GM21381 (cell line): Measurements from ENCODE around the gene FASTKD1.
A peak's percentile ranks its signal among the peaks of the same experiment; 100 is the strongest.
"Not testable (repeated sequence)": the region's sequence is repeated elsewhere in the genome, so short reads cannot be mapped to it uniquely, and the experiment has no call there.

Experiments
- ATAC-seq: cut with Tn5 transposase; IDR thresholded peaks from one replicate; pipeline ENCODE4 v1.9.1; 2021; ENCODE audit warnings: mild to moderate bottlenecking, moderate library complexity; ENCODE audit not compliant: unreplicated experiment

FASTKD1 gene, protein sequence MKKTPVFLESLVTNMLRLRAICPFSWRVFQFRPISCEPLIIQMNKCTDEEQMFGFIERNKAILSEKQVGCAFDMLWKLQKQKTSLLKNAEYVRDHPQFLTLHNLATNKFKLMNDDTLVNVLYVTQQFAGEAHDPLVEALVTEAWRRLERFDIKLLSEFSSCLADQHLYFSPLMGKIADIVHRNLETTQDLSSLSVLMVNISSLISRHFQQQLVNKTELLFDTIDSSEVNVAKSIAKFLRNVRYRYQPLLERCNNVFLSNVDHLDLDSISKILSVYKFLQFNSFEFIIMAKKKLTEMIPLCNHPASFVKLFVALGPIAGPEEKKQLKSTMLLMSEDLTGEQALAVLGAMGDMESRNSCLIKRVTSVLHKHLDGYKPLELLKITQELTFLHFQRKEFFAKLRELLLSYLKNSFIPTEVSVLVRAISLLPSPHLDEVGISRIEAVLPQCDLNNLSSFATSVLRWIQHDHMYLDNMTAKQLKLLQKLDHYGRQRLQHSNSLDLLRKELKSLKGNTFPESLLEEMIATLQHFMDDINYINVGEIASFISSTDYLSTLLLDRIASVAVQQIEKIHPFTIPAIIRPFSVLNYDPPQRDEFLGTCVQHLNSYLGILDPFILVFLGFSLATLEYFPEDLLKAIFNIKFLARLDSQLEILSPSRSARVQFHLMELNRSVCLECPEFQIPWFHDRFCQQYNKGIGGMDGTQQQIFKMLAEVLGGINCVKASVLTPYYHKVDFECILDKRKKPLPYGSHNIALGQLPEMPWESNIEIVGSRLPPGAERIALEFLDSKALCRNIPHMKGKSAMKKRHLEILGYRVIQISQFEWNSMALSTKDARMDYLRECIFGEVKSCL

GRCh38 chr2:169573160-169573973, at the start of gene FASTKD1:
TSS of gene FASTKD1 (minus strand) at chr2:169573865. CDS start at chr2:169572029, 1,836 bp downstream.
- peak; percentile 98 for ATAC-seq

GRCh38 chr2:169623235-169623634, 49.6 kb upstream of the FASTKD1 start:
- no peak for ATAC-seq

DNA sequence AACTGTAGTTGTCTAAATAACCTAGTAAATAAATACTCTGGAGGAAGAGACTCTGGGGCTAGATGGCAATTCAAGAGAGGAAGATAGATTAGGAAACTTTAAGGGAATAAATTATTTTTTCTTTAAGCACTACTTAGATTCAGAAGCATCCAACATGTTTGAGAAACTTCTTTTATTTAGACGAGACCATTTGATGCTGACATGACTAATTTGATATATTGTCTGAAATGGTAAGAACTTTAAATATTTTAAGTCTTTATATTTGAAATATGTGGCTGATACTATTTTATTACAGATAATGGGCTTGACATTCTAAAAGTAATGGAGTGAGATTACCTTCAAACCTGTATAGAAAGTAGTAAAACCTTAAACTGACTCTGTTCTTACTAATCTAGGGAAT, 46.8 kb upstream of the FASTKD1 start:
- ATAC-seq = no peak

DNA sequence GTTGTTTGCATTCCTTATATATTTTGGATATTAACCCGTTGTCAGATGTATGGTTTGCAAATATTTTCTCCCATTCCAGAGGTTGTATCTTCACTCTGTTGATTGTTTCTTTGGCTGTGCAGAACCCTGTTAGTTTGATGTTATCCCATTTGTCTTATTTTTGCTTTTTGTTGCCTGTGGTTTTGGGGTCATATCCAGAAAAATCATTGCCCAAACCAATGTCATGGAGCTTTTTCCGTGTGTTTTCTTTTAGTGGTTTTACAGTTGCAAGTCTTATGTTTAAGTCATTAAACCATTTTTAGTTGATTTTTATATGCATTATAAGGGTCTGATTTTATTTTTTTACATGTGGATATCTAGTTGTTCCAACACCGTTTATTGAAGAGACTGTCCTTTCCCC, 46.3 kb upstream of the FASTKD1 start:
- no peak for ATAC-seq

- ATAC-seq = not testable (repeated sequence)
Measured at GRCh38 chr2:169615982-169616381, 42.3 kb upstream of the FASTKD1 start.

DNA sequence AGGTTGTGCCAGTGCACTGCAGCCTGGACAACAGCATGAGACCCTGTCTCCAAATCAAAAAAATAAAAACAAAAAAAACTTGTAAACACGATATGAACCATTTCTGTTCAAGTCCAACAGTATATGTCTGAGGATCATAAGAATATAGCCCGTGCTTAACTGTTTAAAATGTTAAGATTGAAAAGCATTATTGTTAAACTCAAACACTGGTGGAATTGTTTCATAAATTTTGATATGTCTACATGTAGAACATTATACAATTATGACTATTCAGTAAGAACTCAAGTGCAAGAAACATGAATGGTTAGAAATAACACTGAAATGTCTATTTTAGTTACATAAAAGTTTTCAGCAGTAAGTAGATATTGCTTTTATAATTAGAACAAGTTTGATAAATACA, 40.2 kb upstream of the FASTKD1 start:
- no peak for ATAC-seq

GRCh38 chr2:169609264-169609663, 35.6 kb upstream of the FASTKD1 start:
- ATAC-seq = no peak

DNA sequence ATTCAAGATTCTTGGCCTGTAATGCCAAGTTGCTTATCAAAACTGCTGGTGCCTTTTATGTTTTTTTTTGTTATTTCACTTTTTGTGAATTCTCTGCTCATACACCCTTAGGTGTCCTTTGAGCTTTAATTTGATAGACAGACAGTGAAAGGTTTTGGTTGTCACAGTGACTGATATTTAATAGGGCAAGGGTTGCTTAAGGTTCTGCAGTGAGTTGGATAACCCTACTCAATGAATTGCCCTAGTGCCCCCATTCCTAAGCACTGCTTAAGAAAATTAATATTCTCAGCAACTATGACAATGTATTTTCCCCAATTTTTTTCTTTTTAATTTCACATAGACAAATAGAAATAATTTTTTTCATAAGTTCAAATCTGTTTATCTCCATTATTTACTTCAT, 25.9 kb upstream of the FASTKD1 start:
- ATAC-seq = no peak

DNA sequence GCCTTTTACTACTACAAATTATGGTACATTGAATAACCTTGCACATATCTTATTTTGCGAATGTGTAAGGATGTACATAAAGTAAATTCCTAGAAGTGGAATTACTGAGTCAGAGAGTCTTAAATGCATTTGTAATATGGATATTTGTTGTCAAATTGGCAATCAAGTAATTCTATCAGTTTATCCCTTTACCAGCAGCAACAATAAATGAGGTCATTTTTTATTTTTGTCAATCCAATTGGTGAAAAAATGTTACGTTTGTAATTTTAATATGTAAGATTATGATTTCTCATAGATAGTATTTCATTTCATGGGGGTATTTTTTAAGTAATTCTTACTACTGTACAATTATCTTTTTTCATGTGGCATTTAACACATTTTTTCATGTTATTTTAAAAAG, 25.3 kb upstream of the FASTKD1 start:
- no peak for ATAC-seq

GRCh38 chr2:169596546-169596945, 22.9 kb upstream of the FASTKD1 start:
- ATAC-seq = not testable (repeated sequence)

- no peak for ATAC-seq
Measured at GRCh38 chr2:169590804-169591203, 17.1 kb upstream of the FASTKD1 start.

DNA sequence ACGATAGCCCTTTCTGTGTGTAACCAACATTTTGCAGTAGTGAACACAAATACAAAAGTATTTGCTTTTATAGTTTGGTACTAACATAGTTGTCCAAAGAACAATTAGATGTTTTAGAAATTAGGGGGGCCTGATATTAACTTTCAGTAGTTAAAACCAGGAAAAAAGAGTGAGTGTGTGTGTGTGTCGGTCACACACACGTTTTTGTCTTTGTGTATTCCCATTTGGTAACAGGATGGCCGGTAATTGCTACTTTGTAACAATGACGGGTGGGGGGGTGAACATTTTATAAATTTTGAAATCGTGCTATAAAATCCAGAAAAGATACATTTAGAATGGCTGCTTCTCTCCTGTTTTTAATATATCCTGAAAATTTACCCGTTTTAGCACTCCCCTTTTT, 12.0 kb upstream of the FASTKD1 start:
- no peak for ATAC-seq

DNA sequence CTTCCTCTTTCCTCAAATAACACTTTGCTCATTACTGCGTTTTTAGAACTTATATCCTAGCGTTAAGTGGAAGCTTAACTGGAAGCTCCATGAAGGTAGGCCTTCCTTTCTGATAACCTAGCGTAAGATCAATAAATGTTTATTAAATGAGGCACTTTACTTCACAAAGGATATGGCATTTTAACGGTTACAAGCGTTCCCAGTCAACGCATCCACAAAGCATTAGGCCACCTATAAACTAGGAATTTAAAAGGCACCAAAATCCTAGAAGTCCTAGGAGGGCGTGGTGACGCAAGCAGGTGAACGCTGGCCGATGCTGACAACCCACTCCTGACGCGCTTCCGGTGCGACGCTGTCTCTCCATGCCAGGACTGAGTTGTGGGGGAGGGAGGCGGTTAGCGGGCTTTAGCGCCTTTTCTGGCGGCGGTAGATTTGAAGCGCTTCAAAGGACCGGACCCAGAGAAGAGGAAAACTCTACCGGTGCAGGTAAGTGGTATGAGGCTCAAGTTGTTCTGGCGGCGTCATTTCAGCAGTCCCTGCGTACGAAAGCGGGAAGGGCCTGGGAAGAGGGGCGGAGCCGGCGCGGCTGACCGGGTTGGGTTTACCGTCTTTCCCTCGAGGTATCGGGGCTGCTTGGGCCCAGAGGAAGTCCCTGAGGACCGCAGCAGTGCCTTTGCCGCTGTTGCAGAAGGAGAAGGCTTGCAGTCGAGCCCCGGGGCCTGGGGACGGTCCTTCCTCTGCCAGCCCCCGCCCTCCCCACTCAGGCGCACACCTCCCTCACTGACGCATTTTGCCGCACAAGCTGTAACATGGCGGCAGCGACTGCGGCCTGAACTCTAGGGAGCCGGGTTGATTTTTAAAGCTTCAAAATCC, 10.6 kb upstream of the FASTKD1 start, which contains the start of gene PPIG:
PPIG (plus strand) TSS at position 347 of the 873 bp plus-strand sequence. CDS start 19,691 bp downstream, outside the sequence.
- peak; percentile 90 for ATAC-seq

GRCh38 chr2:169583518-169583917, 9.9 kb upstream of the FASTKD1 start:
- no peak for ATAC-seq

DNA sequence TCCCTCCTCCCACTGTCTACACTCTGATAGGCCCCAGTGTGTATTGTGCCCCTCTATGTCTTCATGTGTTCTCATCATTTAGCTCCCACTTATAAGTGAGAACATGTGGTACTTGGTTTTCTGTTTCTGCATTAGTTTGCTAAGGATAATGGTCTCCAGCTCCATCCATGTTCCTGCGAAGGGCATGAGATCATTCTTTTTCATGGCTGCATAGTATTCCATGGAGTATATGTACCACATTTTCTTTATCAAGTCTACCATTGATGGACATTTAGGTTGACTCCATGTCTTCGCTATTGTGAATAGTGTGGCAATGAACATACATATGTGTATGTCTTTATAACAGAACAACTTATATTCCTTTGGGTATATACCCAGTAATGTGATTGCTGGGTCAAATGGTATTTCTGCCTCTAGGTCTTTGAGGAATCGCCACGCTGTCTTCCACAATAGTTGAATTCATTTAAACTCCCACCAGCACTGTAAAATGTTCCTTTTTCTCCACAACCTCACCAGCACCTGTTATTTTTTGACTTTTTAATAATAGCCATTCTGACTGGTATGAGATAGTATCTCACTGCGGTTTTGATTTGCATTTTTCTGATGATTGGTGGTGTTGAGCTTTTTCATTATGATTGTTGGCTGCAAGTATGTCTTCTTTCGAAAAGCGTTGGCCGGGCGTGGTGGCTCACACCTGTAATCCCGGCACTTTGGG, 9.0 kb upstream of the FASTKD1 start:
- not testable (repeated sequence) for ATAC-seq

DNA sequence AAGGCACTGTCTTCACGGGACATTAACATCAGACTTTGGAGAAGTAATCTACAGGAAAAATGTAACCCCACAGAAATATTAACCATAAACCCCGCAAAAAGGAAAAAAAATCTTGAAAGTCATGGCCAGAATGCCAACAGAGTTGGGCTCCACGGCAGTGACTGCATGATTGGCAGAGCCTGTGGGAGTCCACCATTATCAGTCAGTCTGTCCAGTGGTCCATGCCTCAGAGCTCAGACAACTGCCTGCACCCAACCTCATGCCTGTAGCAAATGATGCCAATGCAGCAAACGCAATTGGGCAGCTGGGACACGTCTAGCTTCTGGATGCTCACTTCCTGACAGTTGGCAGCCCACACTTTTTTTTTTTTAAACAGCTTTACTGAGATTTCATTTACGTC, 5.4 kb upstream of the FASTKD1 start:
- ATAC-seq = no peak

DNA sequence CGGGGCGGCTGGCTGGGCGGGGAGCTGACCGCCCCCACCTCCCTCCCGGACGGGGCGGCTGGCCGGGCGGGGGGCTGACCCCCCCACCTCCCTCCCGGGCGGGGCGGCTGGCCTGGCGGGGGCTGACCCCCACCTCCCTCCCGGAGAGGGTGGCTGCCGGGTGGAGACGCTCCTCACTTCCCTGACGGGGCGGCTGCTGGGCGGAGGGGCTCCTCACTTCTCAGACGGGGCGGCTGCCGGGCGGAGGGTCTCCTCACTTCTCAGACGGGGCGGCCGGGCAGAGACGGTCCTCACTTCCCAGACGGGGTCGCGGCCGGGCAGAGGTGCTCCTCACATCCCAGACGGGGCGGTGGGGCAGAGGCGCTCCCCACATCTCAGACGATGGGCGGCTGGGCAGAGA, 1.6 kb upstream of the FASTKD1 start:
- not testable (repeated sequence) for ATAC-seq

GRCh38 chr2:169574539-169574938, 874 bp upstream of the FASTKD1 start:
- not testable (repeated sequence) for ATAC-seq

DNA sequence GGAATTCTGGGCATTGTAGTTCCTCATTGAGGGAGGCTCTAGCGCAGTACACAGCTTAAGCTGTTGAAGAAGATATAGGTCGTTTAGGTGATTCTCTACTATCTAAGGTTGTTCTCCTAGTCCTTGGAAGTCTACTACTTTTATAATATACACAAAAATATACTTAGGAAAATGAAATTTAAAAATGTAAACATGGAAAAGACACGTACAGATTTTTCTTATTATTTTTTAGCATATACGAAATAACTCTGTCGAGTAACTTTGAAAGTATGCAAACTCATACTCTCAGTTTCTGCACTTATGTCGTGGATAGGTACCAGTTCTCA, 272 bp upstream of the FASTKD1 start:
- peak; percentile 6 for ATAC-seq

DNA sequence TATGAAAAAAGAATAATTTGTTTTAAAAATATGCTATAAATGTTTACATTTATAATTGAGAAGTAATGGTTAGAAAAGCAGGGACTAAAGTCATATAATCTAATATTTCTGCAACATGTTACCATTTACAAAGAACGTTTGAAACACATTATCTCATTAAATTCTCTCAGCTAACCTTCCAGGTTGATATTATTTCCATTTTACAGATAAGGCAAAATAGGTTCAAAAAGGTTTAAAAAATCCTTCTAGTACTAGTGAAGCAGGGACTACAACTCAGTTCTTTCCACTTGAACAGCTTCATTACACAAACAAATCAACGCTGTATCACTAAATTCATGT, 875 bp downstream of the FASTKD1 start:
- ATAC-seq = no peak
